Measurements from ENCODE around the gene EVI2A.

DNA sequence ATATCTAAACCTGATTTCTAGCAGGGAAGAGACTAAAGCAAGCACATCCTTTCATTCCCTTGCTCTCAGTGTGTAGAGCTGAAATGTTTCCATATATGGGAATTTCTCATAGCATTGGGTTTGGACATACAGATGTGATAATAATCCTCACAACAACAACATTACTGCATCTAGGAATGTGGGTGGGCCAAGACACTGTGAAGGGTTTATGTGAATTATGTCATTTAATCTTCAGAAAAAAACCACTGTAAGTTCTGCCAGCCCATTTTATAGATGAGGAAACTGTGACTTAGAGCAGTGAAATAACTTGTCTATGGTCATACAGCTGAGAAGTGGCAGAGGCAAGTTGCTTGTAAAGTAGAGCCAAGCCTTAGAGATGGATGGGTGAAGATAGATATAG lies 29.6 kb downstream of the EVI2A start:
- TF ChIP-seq GABPA (IDR thresholded peaks at IDR 0.05; ENCODE audit: low read depth, low read length) (no peak), GABPA (CRISPR knock-in tag; IDR thresholded peaks at IDR 0.05; ENCODE audit: low read depth) (no peak), NRL (CRISPR knock-in tag; IDR thresholded peaks at IDR 0.05; ENCODE audit: borderline replicate concordance) (no peak), POLR2A (IDR thresholded peaks at IDR 0.05; ENCODE audit: insufficient read depth in 1 of 2, low read depth in 2 of 2, low read length in 2 of 2) (no peak), MYNN (CRISPR knock-in tag; IDR thresholded peaks at IDR 0.05; ENCODE audit: low read depth) (no peak), NR2C2 (CRISPR knock-in tag; IDR thresholded peaks at IDR 0.05; ENCODE audit: borderline replicate concordance) (no peak), ZBTB7B (CRISPR knock-in tag; IDR thresholded peaks at IDR 0.05) (no peak), XRCC5 (optimal IDR thresholded peaks at IDR 0.05; ENCODE audit: low read length) (no peak)
- TF ChIP-seq, protein P1, sequence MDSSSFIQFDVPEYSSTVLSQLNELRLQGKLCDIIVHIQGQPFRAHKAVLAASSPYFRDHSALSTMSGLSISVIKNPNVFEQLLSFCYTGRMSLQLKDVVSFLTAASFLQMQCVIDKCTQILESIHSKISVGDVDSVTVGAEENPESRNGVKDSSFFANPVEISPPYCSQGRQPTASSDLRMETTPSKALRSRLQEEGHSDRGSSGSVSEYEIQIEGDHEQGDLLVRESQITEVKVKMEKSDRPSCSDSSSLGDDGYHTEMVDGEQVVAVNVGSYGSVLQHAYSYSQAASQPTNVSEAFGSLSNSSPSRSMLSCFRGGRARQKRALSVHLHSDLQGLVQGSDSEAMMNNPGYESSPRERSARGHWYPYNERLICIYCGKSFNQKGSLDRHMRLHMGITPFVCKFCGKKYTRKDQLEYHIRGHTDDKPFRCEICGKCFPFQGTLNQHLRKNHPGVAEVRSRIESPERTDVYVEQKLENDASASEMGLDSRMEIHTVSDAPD (CRISPR knock-in tag; IDR thresholded peaks at IDR 0.05) = no peak
- TF ChIP-seq, protein P2, sequence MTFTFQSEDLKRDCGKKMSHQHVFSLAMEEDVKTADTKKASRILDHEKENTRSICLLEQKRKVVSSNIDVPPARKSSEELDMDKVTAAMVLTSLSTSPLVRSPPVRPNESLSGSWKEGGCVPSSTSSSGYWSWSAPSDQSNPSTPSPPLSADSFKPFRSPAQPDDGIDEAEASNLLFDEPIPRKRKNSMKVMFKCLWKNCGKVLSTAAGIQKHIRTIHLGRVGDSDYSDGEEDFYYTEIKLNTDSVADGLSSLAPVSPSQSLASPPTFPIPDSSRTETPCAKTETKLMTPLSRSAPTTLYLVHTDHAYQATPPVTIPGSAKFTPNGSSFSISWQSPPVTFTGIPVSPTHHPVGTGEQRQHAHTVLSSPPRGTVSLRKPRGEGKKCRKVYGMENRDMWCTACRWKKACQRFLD (CRISPR knock-in tag; IDR thresholded peaks at IDR 0.05; ENCODE audit: borderline replicate concordance) = no peak
- TF ChIP-seq, protein P3, sequence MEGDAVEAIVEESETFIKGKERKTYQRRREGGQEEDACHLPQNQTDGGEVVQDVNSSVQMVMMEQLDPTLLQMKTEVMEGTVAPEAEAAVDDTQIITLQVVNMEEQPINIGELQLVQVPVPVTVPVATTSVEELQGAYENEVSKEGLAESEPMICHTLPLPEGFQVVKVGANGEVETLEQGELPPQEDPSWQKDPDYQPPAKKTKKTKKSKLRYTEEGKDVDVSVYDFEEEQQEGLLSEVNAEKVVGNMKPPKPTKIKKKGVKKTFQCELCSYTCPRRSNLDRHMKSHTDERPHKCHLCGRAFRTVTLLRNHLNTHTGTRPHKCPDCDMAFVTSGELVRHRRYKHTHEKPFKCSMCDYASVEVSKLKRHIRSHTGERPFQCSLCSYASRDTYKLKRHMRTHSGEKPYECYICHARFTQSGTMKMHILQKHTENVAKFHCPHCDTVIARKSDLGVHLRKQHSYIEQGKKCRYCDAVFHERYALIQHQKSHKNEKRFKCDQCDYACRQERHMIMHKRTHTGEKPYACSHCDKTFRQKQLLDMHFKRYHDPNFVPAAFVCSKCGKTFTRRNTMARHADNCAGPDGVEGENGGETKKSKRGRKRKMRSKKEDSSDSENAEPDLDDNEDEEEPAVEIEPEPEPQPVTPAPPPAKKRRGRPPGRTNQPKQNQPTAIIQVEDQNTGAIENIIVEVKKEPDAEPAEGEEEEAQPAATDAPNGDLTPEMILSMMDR (CRISPR knock-in tag; IDR thresholded peaks at IDR 0.05) = no peak

Measured in HepG2 (cell line).